LHCN-M2 (cell line): Measurements from ENCODE around the gene SMIM10L2A. TPM values are rescaled to one million over a fixed set of nuclear protein-coding genes. Genes with fewer than 3 reads are reported as not detected.
A peak's percentile ranks its signal among the peaks of the same experiment; 100 is the strongest.
"Not testable (repeated sequence)": the region's sequence is repeated elsewhere in the genome, so short reads cannot be mapped to it uniquely, and the experiment has no call there.

Experiments
- DNase-seq: peaks from one replicate; pipeline ENCODE4 v3.0.0-alpha.2; 2012; ENCODE audit warnings: low read depth
- total RNA-seq: library from RNA; depleted of rRNA; stranded (reverse); fragments of >200 nt; gene quantifications from 2 replicates; pipeline ENCODE4 v1.2.3, GENCODE V29; 2014; rRNA removed

The SMIM10L2A gene
- total RNA-seq, 1 experiment from 2014 or later, result 0.11 TPM

DNA sequence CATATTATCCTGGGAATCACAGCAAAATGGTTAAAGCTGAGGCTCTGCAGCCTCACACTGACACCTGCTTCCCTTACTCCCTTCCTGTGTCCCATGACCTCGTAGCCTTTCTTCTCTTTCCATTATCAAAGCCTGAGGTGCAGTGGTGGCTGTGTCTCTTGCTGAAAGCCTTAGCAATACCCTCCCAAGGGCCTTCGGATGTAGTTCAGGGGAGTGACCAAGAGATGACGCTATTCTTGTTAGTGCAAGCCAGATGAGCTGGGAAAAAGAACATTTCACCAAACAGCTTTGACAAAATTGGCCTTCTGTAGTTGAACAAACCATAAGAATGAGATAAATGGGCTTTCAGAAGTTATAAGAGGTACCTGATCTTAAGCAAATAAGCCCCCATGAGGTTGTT is 31.6 kb downstream of the SMIM10L2A start:
- no peak for DNase-seq

DNA sequence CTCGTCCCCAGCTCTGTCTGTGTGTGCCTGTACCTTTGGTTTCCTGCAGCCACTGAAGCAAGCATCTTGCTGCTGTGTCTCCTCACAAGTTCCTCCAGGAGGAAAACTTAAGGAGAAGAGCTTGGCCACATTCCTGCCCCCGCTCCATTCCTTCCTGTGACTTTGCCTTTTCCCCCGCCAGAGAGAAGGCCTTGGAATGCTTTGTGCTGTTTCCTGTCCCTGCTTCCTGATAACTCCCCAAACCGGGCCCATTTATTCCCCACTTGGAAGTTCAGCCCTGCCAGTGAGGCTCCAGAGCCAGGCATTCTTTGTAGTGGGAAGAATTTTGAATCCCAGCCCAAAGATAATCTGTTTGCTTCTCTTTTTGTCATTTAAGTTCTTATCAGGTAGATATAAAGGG is 33.1 kb downstream of the SMIM10L2A start:
- no peak for DNase-seq

DNA sequence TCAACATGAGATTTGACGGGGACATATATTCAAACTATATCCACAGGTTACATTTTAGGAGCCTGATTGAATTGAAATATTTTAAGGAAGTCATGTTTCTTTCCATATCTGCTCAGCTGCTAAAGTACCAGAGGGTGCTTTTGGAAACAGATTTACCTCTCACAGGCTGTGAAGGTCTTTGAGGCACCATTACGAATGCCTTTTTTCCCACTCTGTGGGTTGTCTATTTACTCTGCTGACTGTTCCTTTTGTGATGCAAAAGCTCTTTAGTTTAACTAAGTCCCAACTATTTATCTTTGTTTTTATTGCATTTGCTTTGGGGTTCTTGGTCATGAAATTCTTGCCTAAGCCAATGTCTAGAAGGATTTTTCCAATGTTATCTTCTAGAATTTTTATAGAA is 40.0 kb downstream of the SMIM10L2A start:
- not testable (repeated sequence) for DNase-seq

GRCh38 chrX:135463937-135464336 is 42.2 kb downstream of the SMIM10L2A start:
- peak; percentile 1 for DNase-seq

- DNase-seq, result no peak
Measured at GRCh38 chrX:135476378-135476777, 54.6 kb downstream of the SMIM10L2A start.

- DNase-seq, result peak; percentile 60
Measured at GRCh38 chrX:135477576-135477975, 55.8 kb downstream of the SMIM10L2A start.

Other genes starting within 250 kb of the SMIM10L2A start
- not detected in 2 replicates for gene ETDA, start 169.9 kb upstream of the SMIM10L2A start, total RNA-seq
- not detected in 2 replicates for gene ETDC, start 112.5 kb upstream of the SMIM10L2A start, total RNA-seq
- gene ZNF75D, start 77.8 kb upstream of the SMIM10L2A start, total RNA-seq, result 3.2 and 4.5 TPM in 2 replicates
- 9.4 and 11.0 TPM in 2 replicates for gene ZNF449, start 77.1 kb upstream of the SMIM10L2A start, total RNA-seq
- 2.6 and 6.1 TPM in 2 replicates for gene INTS6L, start 98.7 kb downstream of the SMIM10L2A start, total RNA-seq